Muscle of arm (tissue), 12 donors: Measurements from ENCODE around the gene EID2. TPM values are rescaled to one million over a fixed set of nuclear protein-coding genes. Genes with fewer than 3 reads are reported as not detected.

Source experiments
- DNase-seq: peaks from one replicate; pipeline ENCODE4 v3.0.0-alpha.2; 2013
- polyA plus RNA-seq, 12 donors: library from polyadenylated mRNA; unstranded; fragments of 120-200 nt; gene quantifications; one replicate each; pipeline ENCODE4 v1.2.1, GENCODE V29; 2013; ENCODE audit not compliant: insufficient read length in 12 of 12

EID2 gene
- polyA plus RNA-seq, 12 donors, result 7.5 to 20.2 (median 10.8) TPM; not detected in 1

- no peak for DNase-seq
Measured at GRCh38 chr19:39506944-39507714, 32.8 kb downstream of the EID2 start.

GRCh38 chr19:39506598-39506943 is 33.4 kb downstream of the EID2 start:
- DNase-seq, result no peak

GRCh38 chr19:39502640-39503417 is 37.1 kb downstream of the EID2 start:
- peak; percentile 59 for DNase-seq

GRCh38 chr19:39501340-39501739 is 38.6 kb downstream of the EID2 start:
- no peak for DNase-seq

- DNase-seq, result no peak
Measured at GRCh38 chr19:39500543-39500942, 39.4 kb downstream of the EID2 start.

- DNase-seq, result no peak
Measured at GRCh38 chr19:39499932-39500331, 40.0 kb downstream of the EID2 start.

GRCh38 chr19:39498798-39499642 is 40.9 kb downstream of the EID2 start, which contains the start of gene DLL3:
Gene DLL3, plus strand, starts transcription at chr19:39498947. Its CDS starts 28 bp downstream, at chr19:39498975.
- DNase-seq, result no peak

GRCh38 chr19:39497996-39498797 is 41.8 kb downstream of the EID2 start:
- no peak for DNase-seq

GRCh38 chr19:39497701-39497995 is 42.3 kb downstream of the EID2 start:
- no peak for DNase-seq

- DNase-seq, result no peak
Measured at GRCh38 chr19:39496063-39496462, 43.9 kb downstream of the EID2 start.

GRCh38 chr19:39494661-39495060 is 45.3 kb downstream of the EID2 start:
- DNase-seq, result no peak

GRCh38 chr19:39492788-39493187 is 47.2 kb downstream of the EID2 start:
- no peak for DNase-seq

- DNase-seq, result no peak
Measured at GRCh38 chr19:39492225-39492624, 47.7 kb downstream of the EID2 start.

GRCh38 chr19:39489756-39490155 is 50.2 kb downstream of the EID2 start:
- no peak for DNase-seq

Other genes starting within 250 kb of the EID2 start
- gene IFNL1, start 243.8 kb downstream of the EID2 start, polyA plus RNA-seq, result not detected
- 1 to 10 TPM in 3 of 12 donors, under 1 TPM in 7, not detected in 2; 0.42 to 2.8 (median 0.61) TPM for gene LRFN1, start 219.3 kb downstream of the EID2 start, polyA plus RNA-seq
- 10 to 100 TPM in 11 of 12 donors, not detected in 1; 12.1 to 31.1 (median 17.8) TPM for gene GMFG, start 204.1 kb downstream of the EID2 start, polyA plus RNA-seq
- 100 to 1,000 TPM in 2 of 12 donors, 10 to 100 TPM in 9, not detected in 1; 57.9 to 191 (median 74.7) TPM for gene SAMD4B, start 197.7 kb downstream of the EID2 start, polyA plus RNA-seq
- gene PAF1, start 149.1 kb downstream of the EID2 start, polyA plus RNA-seq, result 10 to 100 TPM in 11 of 12 donors, not detected in 1; 33.0 to 65.6 (median 39.1) TPM
- gene MED29, start 148.8 kb downstream of the EID2 start, polyA plus RNA-seq, result 10 to 100 TPM in 11 of 12 donors, not detected in 1; 14.8 to 35.2 (median 22.9) TPM
- 100 to 1,000 TPM in 4 of 12 donors, 10 to 100 TPM in 7, not detected in 1; 29.7 to 250 (median 69.4) TPM for gene ZFP36, start 133.3 kb downstream of the EID2 start, polyA plus RNA-seq
- gene PLEKHG2, start 127.5 kb downstream of the EID2 start, polyA plus RNA-seq, result 10 to 100 TPM in 11 of 12 donors, not detected in 1; 26.4 to 86.4 (median 47.0) TPM
- gene RPS16, start 104.2 kb downstream of the EID2 start, polyA plus RNA-seq, result 1,000 to 10,000 TPM in 10 of 12 donors, 100 to 1,000 TPM in 1, not detected in 1; 937 to 1,979 (median 1,712) TPM
- gene SUPT5H, start 94.6 kb downstream of the EID2 start, polyA plus RNA-seq, result 100 to 1,000 TPM in 1 of 12 donors, 10 to 100 TPM in 10, not detected in 1; 74.5 to 113 (median 82.6) TPM
- gene TIMM50, start 59.3 kb downstream of the EID2 start, polyA plus RNA-seq, result 10 to 100 TPM in 11 of 12 donors, not detected in 1; 41.6 to 61.9 (median 46.0) TPM
- under 1 TPM in 9 of 12 donors, not detected in 3; 0.08 to 0.25 (median 0.16) TPM for gene DLL3, start 41.2 kb downstream of the EID2 start, polyA plus RNA-seq
- under 1 TPM in 2 of 12 donors, not detected in 10; 0.17 to 0.33 TPM for gene SELENOV, start 25.0 kb downstream of the EID2 start, polyA plus RNA-seq
- gene EID2B, start 7.3 kb downstream of the EID2 start, polyA plus RNA-seq, result 1 to 10 TPM in 11 of 12 donors, not detected in 1; 2.0 to 9.7 (median 2.5) TPM
- gene LGALS13, start 62.4 kb upstream of the EID2 start, polyA plus RNA-seq, result under 1 TPM in 1 of 12 donors, not detected in 11; 0.33 TPM
- gene LGALS16, start 115.8 kb upstream of the EID2 start, polyA plus RNA-seq, result not detected
- 1 to 10 TPM in 2 of 12 donors, under 1 TPM in 5, not detected in 5; 0.33 to 1.1 (median 0.49) TPM for gene LGALS14, start 164.3 kb upstream of the EID2 start, polyA plus RNA-seq
- gene CLC, start 197.9 kb upstream of the EID2 start, polyA plus RNA-seq, result 10 to 100 TPM in 1 of 12 donors, 1 to 10 TPM in 6, under 1 TPM in 2, not detected in 3; 0.77 to 15.0 (median 1.3) TPM
- gene LEUTX, start 238.7 kb upstream of the EID2 start, polyA plus RNA-seq, result not detected